DOHH2 (cell line): ENCODE measurements around the gene RCAN2.
"Not testable (repeated sequence)": the region's sequence is repeated elsewhere in the genome, so short reads cannot be mapped to it uniquely, and the experiment has no call there.

ENCODE experiments used
- H3F3A ChIP-seq: fragments of 200-600 bp; sonication (generic), shearing (Covaris generic); 2 replicates; pipeline ENCODE4 v1.6.0; 2016; ENCODE audit warnings: antibody characterized with exemption, mild to moderate bottlenecking; ENCODE audit not compliant: control insufficient read depth, insufficient read depth
- H3K27ac ChIP-seq: fragments of 200-600 bp; sonication (generic); 2 replicates; pipeline ENCODE4 v1.5.1; 2014; ENCODE audit warnings: low read depth, mild to moderate bottlenecking, low read length, moderate library complexity
- H3K27me3 ChIP-seq: fragments of 200-600 bp; sonication (generic); 2 replicates; pipeline ENCODE4 v1.6.1; 2014; ENCODE audit warnings: mild to moderate bottlenecking, low read length, mixed read lengths; ENCODE audit not compliant: control insufficient read depth
- H3K36me3 ChIP-seq: fragments of 200-600 bp; sonication (generic); 2 replicates; pipeline ENCODE4 v1.6.1; 2014; ENCODE audit warnings: mild to moderate bottlenecking, low read length, moderate library complexity, mixed read lengths; ENCODE audit not compliant: control insufficient read depth
- H3K4me1 ChIP-seq: fragments of 200-600 bp; sonication (generic); 2 replicates; pipeline ENCODE4 v1.6.1; 2014; ENCODE audit warnings: mild to moderate bottlenecking, low read length, mixed read lengths; ENCODE audit not compliant: control insufficient read depth
- H3K4me2 ChIP-seq: fragments of 200-600 bp; sonication (generic); 2 replicates; pipeline ENCODE4 v1.6.0; 2014; ENCODE audit warnings: mild to moderate bottlenecking, low read length, moderate library complexity
- H3K4me3 ChIP-seq: fragments of 200-600 bp; sonication (generic); 2 replicates; pipeline ENCODE4 v1.5.1; 2014; ENCODE audit warnings: mild to moderate bottlenecking, low read length, mixed read lengths
- H3K79me2 ChIP-seq: fragments of 200-600 bp; sonication (generic); 2 replicates; pipeline ENCODE4 v1.6.1; 2014; ENCODE audit warnings: mild to moderate bottlenecking, low read length, mixed read lengths; ENCODE audit not compliant: control insufficient read depth
- H3K9me2 ChIP-seq: fragments of 200-600 bp; sonication (generic); replicated peaks from 2 replicates; pipeline ENCODE4 v1.6.1; 2014; ENCODE audit warnings: mild to moderate bottlenecking, low read length, mixed read lengths; ENCODE audit not compliant: control insufficient read depth
- H3K9me3 ChIP-seq: fragments of 200-600 bp; sonication (generic); 2 replicates; pipeline ENCODE4 v1.6.1; 2014; ENCODE audit warnings: antibody characterized with exemption, low read length, mixed read lengths; ENCODE audit not compliant: control insufficient read depth, insufficient read depth
- H4K20me1 ChIP-seq: fragments of 200-600 bp; sonication (generic); 2 replicates; pipeline ENCODE4 v1.6.0; 2014; ENCODE audit warnings: low read depth, mild to moderate bottlenecking, antibody characterized with exemption, low read length, moderate library complexity; ENCODE audit not compliant: control insufficient read depth, insufficient read depth
- EZH2phosphoT487 ChIP-seq: fragments of 200-600 bp; sonication (generic); IDR thresholded peaks from 2 replicates; pipeline ENCODE4 v1.6.1; 2017; ENCODE audit warnings: borderline replicate concordance, mild to moderate bottlenecking, antibody characterized with exemption, low read length, moderate library complexity, mixed read lengths
- TF ChIP-seq, protein P1 (sequence below): fragments of 200-600 bp; sonication (generic); IDR thresholded peaks from one replicate; pipeline ENCODE4 v1.5.1; 2014; ENCODE audit warnings: antibody characterized with exemption, mild to moderate bottlenecking, low read depth, low read length; ENCODE audit not compliant: poor library complexity, severe bottlenecking

The RCAN2 gene

DNA sequence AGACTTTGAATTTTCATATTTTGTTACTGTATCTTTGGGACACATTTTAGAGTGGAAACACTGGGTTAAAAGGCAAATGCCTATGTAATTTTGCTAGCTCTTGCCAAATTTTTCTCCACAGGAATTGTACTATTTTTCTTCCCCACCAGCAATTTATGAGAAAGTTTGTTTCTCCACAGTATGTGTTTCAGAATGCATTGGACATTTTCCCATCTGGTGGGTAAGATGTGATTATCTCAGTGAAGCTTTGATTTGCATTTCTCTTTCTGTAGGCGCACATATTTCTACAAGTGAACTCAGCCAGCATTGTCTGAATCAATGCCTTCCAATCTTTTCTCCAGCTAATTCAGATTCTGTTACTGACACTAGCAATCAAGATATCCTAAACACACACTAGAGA lies 157.8 kb downstream of the RCAN2 start:
- Histone ChIP-seq H3F3A (no peaks in the 10 kb centered on the region), H3K27me3 (peaks cover 3% of the 10 kb centered on the region; the same call in 1 of the 2 replicates), H3K4me3 (no peak overlapping the region), H3K4me2 (no peak overlapping the region), H4K20me1 (no peaks in the 10 kb centered on the region), H3K9me3 (no peaks in the 10 kb centered on the region), H3K9me2 (no peaks in the 10 kb centered on the region), H3K4me1 (no peaks in the 10 kb centered on the region), H3K27ac (no peak overlapping the region), H3K79me2 (no peaks in the 10 kb centered on the region), H3K36me3 (no peaks in the 10 kb centered on the region)
- no peak for TF ChIP-seq EZH2phosphoT487
- TF ChIP-seq, protein P1, sequence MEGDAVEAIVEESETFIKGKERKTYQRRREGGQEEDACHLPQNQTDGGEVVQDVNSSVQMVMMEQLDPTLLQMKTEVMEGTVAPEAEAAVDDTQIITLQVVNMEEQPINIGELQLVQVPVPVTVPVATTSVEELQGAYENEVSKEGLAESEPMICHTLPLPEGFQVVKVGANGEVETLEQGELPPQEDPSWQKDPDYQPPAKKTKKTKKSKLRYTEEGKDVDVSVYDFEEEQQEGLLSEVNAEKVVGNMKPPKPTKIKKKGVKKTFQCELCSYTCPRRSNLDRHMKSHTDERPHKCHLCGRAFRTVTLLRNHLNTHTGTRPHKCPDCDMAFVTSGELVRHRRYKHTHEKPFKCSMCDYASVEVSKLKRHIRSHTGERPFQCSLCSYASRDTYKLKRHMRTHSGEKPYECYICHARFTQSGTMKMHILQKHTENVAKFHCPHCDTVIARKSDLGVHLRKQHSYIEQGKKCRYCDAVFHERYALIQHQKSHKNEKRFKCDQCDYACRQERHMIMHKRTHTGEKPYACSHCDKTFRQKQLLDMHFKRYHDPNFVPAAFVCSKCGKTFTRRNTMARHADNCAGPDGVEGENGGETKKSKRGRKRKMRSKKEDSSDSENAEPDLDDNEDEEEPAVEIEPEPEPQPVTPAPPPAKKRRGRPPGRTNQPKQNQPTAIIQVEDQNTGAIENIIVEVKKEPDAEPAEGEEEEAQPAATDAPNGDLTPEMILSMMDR: no peak

DNA sequence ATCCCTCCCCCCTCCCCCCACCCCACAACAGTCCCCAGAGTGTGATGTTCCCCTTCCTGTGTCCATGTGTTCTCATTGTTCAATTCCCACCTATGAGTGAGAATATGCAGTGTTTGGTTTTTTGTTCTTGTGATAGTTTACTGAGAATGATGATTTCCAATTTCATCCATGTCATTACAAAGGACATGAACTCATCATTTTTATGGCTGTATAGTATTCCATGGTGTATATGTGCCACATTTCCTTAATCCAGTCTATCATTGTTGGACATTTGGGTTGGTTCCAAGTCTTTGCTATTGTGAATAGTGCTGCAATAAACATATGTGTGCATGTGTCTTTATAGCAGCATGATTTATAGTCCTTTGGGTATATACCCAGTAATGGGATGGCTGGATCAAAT lies 158.8 kb downstream of the RCAN2 start:
- H3K4me2 ChIP-seq, H3K4me1 ChIP-seq, H3K9me3 ChIP-seq, H3K27ac ChIP-seq, H3F3A ChIP-seq, H3K9me2 ChIP-seq, H3K36me3 ChIP-seq, H3K27me3 ChIP-seq, H3K79me2 ChIP-seq, H4K20me1 ChIP-seq, H3K4me3 ChIP-seq: not testable (repeated sequence)

DNA sequence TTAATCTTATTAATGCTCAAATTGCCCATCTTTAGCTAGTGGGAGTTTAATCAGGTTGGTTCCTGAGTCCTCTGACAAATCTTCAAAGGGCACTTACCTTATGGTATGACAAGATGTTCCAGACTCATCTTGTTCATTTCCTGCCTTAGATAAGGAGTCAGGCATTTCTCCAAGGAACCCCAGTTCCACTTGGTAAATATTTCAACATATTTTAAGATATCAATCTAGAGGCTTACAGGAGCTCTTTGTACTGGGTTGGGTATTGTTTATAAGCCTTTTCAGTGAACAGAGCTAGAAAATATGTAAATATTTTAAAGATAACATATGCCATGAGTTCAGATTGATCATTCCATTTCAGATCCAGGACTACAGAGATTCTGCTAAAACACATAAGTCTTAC lies 159.8 kb downstream of the RCAN2 start:
- no peak overlapping the region for H3K4me3 ChIP-seq
- H3F3A ChIP-seq: no peaks in the 10 kb centered on the region
- no peaks in the 10 kb centered on the region for H4K20me1 ChIP-seq
- H3K4me2 ChIP-seq: no peak overlapping the region
- H3K36me3 ChIP-seq: no peaks in the 10 kb centered on the region
- TF ChIP-seq, protein P1: no peak
- TF ChIP-seq EZH2phosphoT487: no peak
- H3K4me1 ChIP-seq: no peaks in the 10 kb centered on the region
- H3K27ac ChIP-seq: no peak overlapping the region
- peaks cover 3% of the 10 kb centered on the region; the same call in 1 of the 2 replicates for H3K27me3 ChIP-seq
- H3K9me3 ChIP-seq: no peaks in the 10 kb centered on the region
- no peaks in the 10 kb centered on the region for H3K79me2 ChIP-seq
- H3K9me2 ChIP-seq: no peaks in the 10 kb centered on the region

DNA sequence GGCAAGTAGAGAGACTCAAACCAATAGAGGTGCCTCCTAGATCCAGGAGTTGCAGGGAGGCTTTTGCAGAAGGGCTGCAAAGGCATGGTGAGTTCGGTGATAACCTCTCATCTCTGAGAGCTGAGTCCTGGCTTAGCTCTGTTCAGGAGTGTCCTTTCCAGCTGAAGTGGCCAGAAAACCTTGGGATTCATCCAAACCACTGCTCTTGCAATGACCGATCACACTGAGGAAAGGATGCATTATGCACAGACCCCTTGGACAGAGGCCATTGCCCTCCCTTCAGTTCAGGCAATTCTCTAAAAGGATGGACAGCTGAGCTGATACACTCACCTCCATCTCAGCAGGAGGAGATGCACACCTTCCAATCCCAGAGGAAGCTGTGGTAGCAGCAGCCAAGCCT lies 161.7 kb downstream of the RCAN2 start:
- no peaks in the 10 kb centered on the region for H3K36me3 ChIP-seq
- H3K4me2 ChIP-seq: no peak overlapping the region
- no peaks in the 10 kb centered on the region for H3K79me2 ChIP-seq
- H3K4me3 ChIP-seq: no peak overlapping the region
- H3F3A ChIP-seq: no peaks in the 10 kb centered on the region
- no peaks in the 10 kb centered on the region for H4K20me1 ChIP-seq
- no peaks in the 10 kb centered on the region for H3K9me3 ChIP-seq
- H3K9me2 ChIP-seq: no peaks in the 10 kb centered on the region
- peaks cover 3% of the 10 kb centered on the region; the same call in 1 of the 2 replicates for H3K27me3 ChIP-seq
- no peak for TF ChIP-seq EZH2phosphoT487
- TF ChIP-seq, protein P1: no peak
- H3K27ac ChIP-seq: no peak overlapping the region
- peaks cover 3% of the 10 kb centered on the region; the same call in 1 of the 2 replicates for H3K4me1 ChIP-seq
